HG03432 (cell line): ENCODE measurements around the gene KIAA1217.

ENCODE experiments used
- ATAC-seq: cut with Tn5 transposase; IDR thresholded peaks from one replicate; pipeline ENCODE4 v1.9.1; 2021; ENCODE audit warnings: mild to moderate bottlenecking, moderate library complexity; ENCODE audit not compliant: unreplicated experiment

The KIAA1217 gene

DNA sequence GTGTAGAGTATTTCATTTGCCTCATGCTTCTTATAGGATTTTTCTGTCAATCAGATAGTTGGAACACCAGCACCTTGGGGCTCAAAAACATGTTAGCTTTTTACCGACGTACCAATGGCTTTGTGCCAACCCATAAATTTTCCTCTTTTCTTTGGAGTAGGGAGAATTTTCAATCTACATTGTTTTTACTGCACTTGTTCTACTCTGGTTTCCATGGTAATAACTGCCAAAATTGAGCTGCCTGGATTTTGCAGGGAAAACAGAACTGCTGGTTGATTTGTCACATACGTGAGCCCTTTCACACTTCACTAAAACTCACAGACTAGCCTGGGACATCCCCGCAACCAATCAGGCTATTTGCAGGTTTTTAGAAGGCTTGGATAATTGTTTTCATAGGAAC is 325.0 kb downstream of the KIAA1217 start:
- no peak for ATAC-seq

DNA sequence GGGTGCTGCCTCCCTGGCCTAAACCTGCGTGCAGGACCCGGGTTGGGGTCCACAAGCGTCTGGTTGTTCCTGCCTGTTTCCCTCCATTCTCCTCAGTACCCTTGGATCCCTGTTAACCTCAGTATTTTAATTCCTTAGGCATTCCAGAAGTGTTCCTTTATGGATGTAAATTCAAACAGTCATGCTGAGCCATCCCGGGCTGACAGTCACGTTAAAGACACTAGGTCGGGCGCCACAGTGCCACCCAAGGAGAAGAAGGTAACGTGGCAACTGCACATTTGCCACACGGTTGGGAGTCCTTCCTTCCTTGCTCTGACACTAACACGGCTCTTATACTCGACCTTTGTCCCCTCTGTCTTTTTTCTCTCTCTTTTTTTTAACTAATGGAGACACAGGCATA is 327.7 kb downstream of the KIAA1217 start:
- no peak for ATAC-seq

DNA sequence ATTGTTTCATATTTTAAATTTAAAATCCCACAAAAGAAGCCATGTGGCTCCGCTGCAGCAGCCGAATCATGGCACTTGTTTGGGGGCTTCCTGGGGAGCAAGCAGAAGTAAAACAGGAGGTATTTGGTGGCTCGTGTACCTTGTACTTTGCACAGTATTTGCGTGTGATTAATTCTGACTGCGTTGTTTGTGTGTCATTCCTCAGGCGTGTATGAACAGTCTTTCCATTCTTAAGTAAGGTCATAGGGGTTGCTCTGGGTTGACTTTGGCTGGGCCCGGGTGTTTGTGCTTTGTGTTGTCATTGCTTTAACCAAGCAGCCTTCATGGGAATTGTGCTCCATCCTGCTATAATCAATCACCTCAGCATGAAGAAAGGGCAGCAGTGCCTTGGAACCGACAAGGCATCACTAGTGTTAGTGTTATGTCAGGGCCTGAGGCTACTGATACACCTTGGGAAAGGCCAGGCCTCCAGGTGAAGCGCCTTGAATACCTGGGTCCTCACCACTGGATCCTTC is 332.4 kb downstream of the KIAA1217 start:
- ATAC-seq = no peak

DNA sequence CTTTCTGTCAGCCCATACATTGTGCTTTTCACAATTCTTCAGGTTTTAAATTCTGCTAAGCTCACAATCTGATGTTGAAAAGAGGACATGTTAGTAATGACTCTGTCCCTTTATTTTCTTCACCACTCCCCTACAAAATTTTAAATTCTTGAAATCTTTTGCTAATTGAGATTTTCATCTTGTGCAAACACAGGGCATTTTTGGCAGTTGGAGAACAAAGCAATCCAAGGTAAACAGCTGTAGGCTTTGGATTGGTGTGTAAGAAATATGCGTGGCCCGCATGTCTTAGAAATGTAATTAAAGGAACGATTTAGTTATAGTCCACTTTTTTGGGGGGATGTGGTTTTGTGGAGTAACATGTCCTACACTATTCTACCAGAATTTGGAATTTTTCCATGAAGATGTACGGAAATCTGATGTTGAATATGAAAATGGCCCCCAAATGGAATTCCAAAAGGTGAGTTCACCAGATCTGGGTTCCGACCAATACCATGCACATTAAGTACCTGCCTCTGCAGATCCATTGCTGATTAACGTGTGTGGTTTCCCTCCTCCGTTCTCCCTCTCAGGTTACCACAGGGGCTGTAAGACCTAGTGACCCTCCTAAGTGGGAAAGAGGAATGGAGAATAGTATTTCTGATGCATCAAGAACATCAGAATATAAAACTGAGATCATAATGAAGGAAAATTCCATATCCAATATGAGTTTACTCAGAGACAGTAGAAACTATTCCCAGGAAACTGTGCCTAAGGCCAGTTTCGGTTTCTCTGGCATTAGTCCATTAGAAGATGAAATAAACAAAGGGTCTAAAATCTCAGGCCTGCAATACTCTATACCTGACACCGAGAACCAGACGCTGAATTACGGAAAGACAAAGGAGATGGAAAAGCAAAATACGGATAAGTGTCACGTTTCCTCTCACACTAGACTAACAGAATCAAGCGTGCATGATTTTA is 333.7 kb downstream of the KIAA1217 start:
- ATAC-seq = no peak

DNA sequence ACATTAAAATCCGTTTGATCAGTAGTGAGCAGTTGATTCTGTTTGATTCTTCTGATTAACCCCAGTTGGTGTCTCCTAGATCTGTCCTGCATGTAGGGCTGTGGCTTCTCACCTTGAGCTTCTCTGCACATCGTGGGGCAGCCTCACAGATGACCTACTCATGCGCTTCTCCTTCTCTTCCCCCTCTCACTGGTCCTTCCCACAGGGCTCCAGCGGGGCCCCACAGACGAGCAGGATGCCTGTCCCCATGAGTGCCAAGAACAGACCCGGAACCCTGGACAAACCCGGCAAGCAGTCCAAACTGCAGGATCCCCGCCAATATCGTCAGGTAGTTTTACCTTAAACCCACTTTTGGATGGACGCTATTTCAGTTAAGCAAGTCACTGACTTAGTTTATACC is 335.8 kb downstream of the KIAA1217 start:
- ATAC-seq = no peak

DNA sequence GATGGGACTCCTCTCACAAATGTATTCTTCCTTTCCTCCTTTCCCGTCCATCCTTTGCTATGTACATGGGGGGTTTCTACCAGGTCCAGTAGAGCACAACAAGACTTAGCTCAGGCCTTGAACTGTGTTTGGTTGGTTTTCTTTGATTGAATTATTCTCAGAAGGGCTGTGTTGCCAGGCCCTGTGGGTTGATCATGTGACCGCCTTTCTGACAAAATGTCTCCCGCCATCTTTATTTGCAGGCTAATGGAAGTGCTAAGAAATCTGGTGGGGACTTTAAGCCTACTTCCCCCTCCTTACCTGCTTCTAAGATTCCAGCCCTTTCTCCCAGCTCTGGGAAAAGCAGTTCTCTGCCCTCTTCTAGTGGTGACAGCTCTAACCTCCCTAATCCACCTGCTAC is 336.6 kb downstream of the KIAA1217 start:
- ATAC-seq = no peak

DNA sequence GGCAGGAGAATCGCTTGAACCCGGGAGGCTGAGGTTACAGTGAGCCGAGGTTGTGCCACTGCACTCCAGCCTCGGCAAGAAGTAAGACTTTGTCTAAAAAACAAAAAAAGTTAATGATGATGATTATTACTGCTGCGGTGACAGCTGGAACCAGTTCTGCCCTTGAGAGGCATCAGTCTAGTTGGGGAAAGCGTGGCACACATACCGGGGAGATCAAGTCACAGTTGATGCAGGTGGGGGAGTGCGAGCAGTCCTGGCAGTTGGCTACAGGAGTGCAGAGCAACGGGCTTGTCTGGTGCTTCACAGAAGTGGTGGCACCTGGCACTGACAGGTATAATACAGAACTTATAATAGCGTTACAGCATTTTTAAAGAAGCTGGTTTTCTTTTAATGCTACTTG is 341.7 kb downstream of the KIAA1217 start:
- ATAC-seq = no peak

DNA sequence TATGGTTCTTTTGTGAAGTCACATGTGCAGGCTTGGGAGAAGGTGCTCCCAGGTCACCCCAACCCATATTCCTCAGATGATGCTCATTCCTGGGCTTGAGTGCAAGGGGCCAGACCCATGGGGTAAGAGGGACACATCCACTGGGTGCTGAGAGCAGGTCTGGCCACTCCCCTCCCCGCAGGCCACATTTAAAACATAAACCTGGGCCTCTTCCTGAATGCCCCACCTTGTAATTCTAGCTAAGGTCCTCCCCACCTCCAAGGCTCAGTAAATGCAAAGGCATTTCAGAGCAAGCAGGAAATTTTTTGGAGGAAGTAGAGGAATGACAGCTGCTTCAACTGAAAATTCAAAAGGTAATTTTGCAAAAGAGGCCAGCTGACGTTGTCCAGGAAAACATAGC is 342.2 kb downstream of the KIAA1217 start:
- ATAC-seq = no peak

DNA sequence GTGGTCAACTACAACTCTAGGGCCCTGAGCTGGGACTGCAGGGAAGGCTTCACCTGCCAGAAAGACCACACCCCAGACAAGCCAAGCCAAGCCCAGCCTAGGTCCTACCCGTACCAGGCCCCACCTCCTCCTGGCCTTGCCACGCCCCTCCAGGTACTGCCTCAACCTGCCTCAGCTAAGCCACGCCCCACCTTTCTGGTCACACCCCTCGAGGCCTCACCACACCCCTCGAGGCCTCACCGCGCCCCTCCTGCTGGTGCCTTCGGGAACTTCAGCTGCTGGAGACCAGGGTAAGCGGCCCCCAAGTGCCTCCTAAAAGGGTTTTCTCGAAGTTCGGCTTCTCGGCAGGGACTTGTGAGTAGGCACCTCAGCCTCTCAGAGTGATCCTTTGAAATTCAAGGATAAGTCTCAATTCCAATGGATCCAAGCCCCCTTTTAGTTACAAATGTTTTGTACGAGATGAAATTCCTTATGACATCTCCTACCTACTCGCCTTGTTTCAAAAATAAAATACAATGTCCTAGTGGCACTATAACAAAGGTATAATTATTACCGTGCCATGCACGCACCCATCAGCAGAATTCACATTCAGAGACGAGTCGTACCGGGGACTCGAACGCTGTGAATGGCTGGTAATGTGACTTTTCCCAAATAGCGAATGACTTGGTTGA is 343.5 kb downstream of the KIAA1217 start:
- peak; percentile 57 for ATAC-seq

DNA sequence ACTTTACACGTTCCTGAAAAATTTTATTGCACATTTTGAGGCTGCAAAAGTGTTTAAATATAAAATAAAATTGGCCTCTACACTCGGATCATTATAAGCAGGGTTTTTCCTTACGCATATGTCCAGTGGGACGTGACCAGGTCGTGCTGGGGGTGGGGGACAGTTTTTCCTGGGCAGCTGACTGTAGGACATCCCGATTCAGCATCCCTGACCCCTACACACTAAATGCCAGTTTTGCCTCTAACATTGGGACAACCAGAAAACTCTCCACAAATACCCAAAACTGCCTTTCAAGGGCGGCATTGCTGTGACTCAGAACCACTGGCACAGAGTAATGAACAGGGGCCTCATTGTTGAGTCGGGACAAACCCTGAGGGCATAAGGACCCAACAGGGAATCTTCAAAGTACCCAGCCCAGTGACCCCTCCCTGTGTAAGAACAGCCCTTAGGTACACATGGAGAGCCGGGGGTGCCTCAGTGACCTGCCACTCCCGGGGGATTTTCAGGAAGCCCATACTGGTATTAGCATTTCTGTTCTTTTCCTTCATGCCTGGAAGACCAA is 344.2 kb downstream of the KIAA1217 start:
- no peak for ATAC-seq

DNA sequence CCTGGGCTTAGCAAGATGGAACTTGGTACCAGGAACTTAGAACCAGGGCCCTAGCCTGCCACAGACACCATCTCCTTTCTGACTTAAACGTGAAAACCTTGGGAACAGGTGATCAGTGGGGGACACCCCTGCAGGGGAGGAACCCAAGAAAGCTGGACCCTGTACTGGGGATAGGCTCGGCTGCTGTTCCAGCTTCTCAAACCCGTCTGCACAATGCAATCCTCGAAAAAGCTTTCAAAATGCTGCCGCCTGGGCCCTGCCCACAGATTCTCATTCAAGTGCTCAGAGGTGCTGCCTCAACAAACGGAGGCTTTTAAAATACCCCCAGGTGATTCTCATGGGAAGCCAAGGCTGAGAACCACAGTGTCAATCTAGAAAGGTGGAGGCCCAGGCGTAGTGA is 345.1 kb downstream of the KIAA1217 start:
- no peak for ATAC-seq

DNA sequence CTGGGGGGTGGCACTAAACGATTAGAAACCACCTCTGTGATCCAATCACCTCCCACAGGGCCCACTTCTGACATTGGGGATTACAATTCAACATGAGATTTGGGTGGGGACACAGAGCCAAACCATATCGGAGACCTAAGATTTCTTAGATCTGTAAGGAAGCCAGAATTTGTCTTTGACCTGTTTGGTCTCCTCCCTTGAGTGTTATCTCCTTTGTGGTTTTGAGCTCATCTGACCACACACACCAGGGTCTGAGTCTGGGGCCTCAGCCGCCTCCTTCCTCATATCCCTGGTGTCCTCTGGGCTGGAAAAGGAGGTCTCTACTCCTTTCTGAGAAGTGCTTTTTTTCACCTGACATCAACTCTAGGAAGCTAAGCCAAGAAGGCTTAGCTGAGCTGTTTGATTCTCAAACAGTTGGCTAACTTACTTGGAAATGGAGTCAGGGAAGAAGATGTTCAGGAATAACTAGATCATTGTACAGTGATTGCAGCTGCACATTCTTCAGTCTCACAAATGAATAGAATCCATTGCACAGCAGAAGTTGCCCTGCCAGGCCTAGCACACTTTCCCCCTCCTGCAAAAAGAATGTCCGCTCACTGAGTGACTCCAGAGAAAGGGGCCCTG is 347.3 kb downstream of the KIAA1217 start:
- ATAC-seq = no peak

DNA sequence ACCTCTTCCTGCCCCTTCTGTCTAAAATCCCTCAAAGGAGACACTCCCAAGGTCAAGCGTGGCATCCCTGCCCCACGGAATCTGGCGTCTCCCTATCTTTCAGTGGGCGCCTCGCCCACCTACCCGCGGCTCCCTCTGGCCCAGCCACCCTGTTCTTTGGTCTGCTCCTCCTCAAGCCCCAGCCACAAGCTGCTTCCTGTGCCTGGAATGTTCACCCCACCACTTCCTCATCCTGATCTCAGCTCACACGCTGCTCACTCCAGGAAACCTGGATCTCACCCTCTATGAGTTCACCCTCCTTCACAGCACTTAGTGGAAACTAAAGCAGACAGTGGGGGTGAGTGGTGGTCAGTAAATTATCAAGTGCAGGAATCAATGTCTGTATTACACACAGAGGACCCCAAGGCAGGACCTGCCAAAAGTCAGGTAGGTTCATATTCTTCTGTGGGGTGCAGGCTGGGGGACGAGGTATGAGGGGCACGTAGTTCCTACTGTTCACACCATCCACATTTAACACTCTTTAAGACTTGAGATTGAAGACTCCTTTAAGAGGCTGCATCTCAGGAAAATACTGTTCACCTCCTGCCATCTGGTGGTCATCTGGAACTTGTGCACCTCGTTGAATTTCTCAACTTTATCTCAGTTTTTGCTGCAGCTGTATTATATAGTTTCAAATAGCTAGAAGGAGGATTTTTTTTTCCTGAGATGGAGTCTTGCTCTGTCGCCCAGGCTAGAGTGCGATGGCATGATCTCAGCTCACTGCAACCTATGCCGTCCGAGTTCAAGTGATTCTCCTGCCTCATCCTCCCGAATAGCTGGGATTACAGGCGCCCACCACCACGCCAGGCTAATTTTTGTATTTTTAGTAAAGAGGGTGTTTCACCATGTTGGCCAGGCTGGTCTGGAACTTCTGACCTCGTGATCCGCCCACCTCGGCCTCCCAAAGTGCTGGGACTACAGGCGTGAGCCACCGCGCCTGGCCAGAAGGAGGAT is 348.1 kb downstream of the KIAA1217 start:
- peak; percentile 64 for ATAC-seq

DNA sequence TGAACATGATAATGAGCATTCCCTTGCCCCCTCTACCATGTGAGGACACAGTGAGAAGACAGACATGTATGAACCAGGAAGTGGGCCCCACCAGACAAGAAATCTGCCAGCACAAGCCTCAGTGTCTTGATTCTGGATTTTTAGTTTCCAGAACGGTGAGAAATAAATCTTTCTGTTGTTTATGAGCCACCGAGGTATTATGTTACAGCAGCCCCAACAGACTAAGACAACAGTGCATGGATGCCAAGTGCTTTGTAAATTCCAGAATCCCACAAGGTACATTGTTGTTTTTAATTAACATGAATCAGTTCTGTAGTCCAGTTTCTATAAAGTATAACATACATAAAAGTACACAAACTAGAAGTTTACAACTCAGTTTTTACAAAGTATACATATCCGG is 352.5 kb downstream of the KIAA1217 start:
- ATAC-seq = no peak

DNA sequence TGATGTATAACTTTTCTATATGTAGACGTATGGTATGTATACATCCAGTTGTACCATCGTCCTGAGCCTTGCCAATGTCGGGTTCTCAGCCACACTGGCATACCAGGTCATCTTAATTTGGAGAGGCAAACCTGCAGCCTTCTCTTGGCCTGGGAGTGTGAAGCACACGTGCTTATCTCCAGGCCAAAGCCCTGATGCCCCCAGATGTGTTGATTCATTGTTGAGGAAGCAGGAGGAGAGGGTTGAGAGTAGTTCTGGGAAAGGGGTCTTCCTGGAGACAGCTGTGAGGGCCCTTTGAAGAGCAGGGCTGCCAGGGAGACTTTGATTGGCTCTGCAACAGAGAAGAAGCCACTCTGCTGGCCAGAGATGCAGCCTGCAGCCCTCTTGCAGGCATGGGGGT is 359.1 kb downstream of the KIAA1217 start:
- no peak for ATAC-seq

DNA sequence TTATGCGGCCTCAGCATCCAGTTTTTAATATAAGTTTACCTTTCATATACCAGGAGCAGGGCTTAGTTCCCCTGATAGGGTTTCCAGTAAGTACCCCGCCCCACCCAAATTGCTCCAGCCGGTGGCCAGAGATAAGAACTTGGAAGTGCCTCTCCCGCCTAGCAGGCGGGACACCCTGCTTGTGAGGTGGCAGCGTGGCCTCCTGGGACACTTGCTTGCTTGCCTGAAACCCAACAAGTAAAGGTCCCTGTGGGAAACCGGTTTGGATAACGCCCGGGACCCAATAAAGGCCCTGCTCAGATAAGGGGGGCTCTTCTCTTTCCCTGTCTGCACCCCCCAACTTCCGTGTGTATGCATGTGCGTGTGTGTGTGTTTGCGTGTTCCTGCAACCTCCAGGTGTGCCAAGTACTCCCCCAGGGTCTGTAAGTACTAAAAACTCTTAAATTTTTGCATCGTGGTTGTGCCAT is 360.4 kb downstream of the KIAA1217 start:
- no peak for ATAC-seq

DNA sequence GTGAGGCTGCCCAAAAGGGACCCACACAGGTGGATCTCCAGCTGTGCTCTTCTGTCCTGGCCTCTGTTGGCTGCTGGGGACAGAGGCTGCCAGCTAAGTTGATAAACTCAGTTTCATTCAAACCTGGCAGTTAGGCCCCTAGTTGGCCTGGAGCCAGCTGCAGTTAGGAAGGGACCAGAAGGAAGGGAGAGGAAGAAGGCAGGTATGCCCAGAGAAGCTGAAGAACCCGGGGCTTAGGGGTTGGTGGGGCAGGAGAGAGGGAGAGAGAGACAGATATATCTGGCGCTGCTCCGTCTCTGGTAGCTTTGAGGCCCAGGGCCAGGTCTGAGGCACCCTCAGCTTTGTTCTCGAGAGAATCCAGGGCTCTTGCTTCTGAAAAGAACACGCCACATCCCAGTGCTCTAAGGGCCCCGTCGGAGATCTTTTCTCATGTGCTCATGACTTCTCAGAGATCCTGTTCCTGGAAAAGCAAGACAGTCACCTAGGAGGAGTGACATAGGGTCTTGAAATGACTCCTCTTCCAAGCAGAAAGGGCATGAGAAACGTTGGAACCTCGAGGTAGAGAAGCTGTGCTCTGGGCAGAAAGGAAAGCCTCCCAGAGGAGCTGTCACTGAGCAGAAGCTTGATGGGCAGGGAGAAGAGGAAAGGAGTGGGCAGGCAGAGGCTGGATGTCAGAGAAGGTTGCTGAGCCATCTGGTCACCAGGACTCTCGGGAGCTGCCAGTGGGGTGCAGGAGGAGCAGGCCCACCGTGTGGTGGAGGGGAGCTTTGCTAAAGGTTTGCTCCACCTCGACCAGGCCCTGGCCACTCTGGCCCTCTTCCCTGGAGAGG is 361.1 kb downstream of the KIAA1217 start:
- no peak for ATAC-seq

DNA sequence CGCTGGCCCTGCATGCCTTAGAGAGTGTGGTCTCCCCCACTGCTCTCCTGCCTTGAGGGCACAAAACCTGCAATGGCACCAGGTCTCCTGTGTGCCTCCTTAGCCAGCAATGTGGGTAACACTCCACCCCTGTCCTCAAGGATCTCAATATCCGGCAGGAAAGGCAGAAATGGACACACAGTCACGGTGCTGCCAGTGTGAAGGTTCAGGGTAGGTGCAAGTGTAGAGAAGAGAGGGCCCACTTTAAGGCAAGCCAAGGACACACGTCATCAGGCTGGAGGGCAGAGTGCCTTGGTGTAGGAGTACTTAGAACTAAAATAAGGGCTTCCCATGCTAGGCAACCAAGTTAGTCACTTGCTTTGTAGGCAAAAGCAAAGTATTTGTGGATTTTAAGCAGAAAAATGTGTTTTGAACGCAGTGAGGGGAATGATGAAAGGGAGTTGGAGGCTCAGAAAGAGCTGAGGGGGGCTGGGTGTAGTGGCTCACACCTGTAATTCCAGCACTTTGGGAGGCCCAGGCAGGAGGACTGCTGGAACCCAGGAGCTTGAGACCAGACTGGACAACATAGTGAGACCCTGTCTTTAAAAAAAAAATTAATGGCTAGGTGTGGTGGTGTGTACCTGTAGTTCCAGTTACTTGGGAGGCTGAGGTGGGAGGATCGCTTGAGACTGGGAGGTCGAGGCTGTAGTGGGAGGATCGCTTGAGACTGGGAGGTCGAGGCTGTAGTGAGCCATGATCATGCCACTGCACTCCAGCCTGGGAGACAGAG is 361.9 kb downstream of the KIAA1217 start:
- no peak for ATAC-seq
